ENCODE measurements around the gene CYFIP2.

Gene CYFIP2

DNA sequence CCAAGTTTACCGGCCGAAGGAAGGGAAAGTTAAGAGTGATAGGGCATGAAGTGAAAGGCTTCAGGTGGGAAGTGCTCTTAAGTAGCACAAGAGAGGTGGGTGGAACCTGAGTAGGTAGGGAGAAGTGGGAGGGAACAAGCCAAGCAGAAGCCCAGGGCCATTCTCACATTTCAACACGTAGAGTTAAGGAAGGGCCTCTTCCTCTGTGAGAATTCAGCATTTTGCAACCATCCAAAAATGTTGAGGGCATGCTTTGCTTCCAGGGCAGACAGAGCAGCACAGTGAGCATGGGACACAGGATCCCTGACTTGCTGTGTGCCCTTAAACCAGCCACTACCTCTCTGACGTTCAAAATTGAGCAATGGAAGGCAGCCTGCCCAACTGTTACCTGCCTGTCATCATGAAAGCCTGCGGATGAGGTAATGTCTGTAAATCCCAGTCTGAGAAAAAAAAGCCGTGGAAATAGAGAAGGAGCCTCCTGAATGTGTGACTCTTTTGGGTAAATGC is 3.3 kb downstream of the CYFIP2 start:
- Histone ChIP-seq H3K9me3 (ENCODE audit: control insufficient read depth, insufficient read depth, low read length) (no peaks in the 10 kb centered on the region), H3K36me3 (ENCODE audit: insufficient read depth, low read length) (0 out of 2 replicates have a peak, but pooled peaks cover 3% of the 10 kb centered on the region), H3K4me1 (ENCODE audit: insufficient read depth, low read length) (peaks cover 25% of the 10 kb centered on the region), H3K9ac (ENCODE audit: low read depth, low read length) (no peak overlapping the region)

DNA sequence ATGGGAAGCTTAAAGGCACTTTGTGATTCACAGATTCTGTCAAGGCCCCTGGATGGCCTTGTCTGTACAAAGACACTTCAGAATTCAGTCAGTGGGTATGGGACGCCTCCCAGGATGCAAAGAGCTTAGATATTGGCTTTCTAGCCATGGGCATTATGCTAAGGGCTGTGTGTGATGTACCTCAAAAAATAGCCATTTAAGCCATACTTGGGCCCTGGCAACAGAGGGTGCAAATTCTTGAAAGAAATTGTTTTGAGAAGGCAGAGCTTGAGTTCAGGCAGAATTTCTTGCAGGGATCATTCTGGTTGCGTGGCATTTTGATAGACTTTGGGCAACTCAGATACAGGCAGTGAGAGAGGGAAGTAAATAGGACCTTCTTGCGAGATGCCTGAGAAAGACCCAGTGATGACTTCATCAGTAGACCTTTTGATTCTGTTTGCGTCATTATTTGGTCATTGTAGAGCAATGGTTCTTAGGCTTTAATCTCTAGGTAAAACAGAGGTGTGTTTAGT is 3.9 kb downstream of the CYFIP2 start:
- Histone ChIP-seq H3K4me1 (ENCODE audit: insufficient read depth, low read length) (peaks cover 25% of the 10 kb centered on the region), H3K9ac (ENCODE audit: low read depth, low read length) (no peak overlapping the region), H3K36me3 (ENCODE audit: insufficient read depth, low read length) (0 out of 2 replicates have a peak, but pooled peaks cover 3% of the 10 kb centered on the region), H3K9me3 (ENCODE audit: control insufficient read depth, insufficient read depth, low read length) (no peaks in the 10 kb centered on the region)

DNA sequence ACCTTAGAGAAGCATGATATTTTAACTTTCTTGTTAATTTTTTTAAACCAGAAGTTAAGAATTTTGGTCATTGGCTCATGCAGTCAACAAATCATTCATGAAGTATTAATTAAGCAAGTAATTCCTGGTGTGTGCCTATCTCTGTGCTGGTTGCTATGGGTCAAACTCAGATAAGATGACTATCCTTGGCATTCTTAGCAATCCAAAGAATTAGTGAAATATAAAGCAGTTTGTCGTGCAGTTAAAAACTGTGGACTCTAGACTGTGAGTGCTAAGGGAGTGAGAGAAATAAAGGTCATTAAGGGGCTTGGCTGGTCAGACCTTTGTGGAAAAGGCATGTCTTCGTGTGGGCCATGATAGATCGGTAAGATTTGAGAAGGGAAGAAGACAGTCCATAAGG is 4.8 kb downstream of the CYFIP2 start:
- Histone ChIP-seq H3K36me3 (ENCODE audit: insufficient read depth, low read length) (0 out of 2 replicates have a peak, but pooled peaks cover 3% of the 10 kb centered on the region), H3K9ac (ENCODE audit: low read depth, low read length) (no peak overlapping the region), H3K4me1 (ENCODE audit: insufficient read depth, low read length) (peaks cover 25% of the 10 kb centered on the region), H3K9me3 (ENCODE audit: control insufficient read depth, insufficient read depth, low read length) (no peaks in the 10 kb centered on the region)

DNA sequence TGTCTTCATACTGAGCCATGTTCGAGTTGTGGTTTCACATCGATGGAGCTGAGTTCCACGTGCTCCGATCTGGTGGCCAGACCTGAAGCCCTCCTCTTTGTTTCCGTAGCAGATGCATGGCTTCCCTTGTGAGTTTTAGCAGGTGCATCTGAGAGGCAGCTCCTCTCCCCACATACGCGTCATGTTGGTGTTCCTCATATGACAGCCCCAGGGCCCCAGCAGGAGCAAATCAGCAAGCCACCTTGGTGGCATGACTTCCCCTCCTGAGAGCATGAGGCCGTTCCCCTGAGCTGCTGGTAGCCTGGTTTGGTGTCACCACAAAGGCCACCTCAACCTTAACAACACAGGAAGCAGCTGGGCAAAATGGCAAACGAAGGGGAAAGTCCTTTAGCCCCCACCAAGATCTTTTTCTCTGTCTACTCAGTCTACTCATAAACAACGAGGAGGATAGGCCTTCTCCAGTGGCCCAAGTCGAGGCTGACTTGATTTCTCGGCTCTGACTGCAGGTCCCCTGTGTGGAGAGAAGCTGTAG is 5.9 kb downstream of the CYFIP2 start:
- H3K4me1 ChIP-seq (ENCODE audit: insufficient read depth, low read length): peaks cover 25% of the 10 kb centered on the region
- H3K36me3 ChIP-seq (ENCODE audit: insufficient read depth, low read length): 0 out of 2 replicates have a peak, but pooled peaks cover 3% of the 10 kb centered on the region
- no peaks in the 10 kb centered on the region for H3K9me3 ChIP-seq (ENCODE audit: control insufficient read depth, insufficient read depth, low read length)
- H3K9ac ChIP-seq (ENCODE audit: low read depth, low read length): no peak overlapping the region

DNA sequence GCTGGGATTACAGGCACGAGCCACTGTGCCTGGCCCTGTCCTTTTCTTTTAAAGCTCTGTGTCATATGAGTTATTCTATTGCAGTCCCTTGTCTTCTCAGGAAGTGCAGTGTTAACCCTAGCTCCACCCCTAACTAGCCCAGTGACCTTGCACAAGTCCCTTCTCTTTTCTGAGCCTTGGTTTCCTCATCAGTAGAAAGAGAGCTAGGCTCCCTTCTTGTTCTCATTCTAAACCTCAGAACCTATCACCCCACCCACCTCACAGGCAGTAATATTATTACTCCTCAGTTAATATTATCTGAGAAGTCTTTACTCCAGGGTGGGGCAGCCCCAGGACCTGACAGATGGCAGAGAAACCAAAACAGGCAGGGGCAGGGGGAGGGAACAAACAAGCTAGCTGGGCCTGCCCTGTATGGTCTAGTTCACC is 7.2 kb downstream of the CYFIP2 start:
- H3K36me3 ChIP-seq (ENCODE audit: insufficient read depth, low read length): 0 out of 2 replicates have a peak, but pooled peaks cover 3% of the 10 kb centered on the region
- H3K4me1 ChIP-seq (ENCODE audit: insufficient read depth, low read length): peaks cover 13% of the 10 kb centered on the region
- H3K9me3 ChIP-seq (ENCODE audit: control insufficient read depth, insufficient read depth, low read length): no peaks in the 10 kb centered on the region
- no peak overlapping the region for H3K9ac ChIP-seq (ENCODE audit: low read depth, low read length)

DNA sequence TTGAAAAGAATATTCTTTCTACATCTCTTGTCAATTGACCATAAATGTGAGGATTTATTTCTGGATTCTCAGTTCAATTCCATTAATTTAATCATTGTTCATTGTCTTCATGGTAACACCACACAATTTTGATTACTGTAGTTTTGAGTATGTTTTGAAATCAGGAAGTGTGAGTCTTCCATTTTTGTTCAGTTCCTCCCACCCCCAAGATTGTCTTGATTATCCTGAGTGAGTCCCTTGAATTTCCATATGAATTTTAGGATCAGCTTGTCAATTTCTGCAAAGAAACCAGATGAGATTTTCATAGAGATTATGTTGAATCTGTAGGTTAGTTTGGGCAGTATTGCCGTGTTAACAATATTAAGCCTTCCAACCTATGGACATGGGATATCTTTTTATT is 9.5 kb downstream of the CYFIP2 start:
- no peaks in the 10 kb centered on the region for H3K9me3 ChIP-seq (ENCODE audit: control insufficient read depth, insufficient read depth, low read length)
- H3K9ac ChIP-seq (ENCODE audit: low read depth, low read length): no peak overlapping the region
- no peaks in the 10 kb centered on the region for H3K4me1 ChIP-seq (ENCODE audit: insufficient read depth, low read length)
- H3K36me3 ChIP-seq (ENCODE audit: insufficient read depth, low read length): 0 out of 2 replicates have a peak, but pooled peaks cover 3% of the 10 kb centered on the region

DNA sequence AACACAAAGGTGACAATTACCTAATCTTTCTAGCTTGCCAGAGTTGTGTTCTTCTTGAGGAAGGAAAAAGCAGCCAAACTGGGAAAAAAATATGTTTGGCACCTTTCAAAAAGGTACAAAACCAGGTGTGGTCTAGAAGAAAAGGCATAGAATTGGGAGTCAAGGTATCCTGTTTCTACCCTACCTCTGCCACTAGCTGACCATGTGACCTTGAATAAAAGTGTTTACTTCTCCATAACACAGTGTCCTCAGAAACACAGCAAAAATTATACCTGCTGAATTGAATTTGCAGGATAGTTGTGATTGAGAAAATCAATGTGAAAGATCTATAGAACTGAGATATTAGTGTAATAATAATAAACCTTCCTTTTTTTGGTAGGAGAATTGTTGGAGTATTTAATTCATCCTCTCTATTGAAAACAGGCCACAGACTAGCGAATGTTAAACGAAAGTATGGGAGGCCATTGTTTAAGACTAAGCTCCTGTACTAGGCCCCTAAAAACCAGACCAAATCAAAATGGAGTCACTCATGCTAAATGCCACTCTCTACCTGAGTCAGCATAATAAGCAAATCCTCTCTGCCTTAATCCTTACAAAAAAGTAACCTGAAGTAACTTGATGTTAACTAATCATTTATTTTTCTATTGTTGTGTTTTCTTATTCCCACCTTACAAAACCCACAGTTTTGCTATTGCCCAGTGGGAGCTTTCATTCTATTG is 12.6 kb downstream of the CYFIP2 start:
- no peaks in the 10 kb centered on the region for H3K9me3 ChIP-seq (ENCODE audit: control insufficient read depth, insufficient read depth, low read length)
- H3K9ac ChIP-seq (ENCODE audit: low read depth, low read length): no peak overlapping the region
- no peaks in the 10 kb centered on the region for H3K4me1 ChIP-seq (ENCODE audit: insufficient read depth, low read length)
- H3K36me3 ChIP-seq (ENCODE audit: insufficient read depth, low read length): no peaks in the 10 kb centered on the region

DNA sequence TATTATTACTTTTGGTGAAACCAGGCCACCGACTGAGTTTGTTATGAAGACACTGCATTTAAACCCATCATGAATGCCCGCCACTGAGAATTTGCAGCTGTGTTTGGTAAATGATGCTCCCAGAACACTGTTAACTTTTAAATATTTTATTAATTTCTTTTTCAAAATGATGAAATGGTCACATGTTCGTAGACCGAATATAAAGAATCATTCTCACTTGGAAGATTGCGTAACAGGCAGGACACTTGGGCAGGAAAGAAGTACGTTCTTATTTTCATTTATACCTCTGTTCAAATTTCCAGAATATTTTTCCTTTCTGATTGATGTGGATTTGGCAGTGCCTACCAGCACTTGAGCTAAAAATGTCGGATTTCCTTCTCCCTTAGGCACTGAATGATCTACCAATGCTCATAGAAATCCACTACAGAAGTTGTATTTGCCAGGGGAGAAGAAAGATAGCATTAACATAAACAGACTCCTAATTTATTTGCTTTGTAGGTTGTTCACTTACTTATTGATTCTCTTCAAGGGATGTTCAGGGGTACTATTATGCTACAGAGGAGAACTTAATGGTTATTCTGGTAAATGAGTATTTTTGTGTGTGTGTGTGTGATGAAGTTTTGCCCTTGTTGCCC is 13.8 kb downstream of the CYFIP2 start:
- Histone ChIP-seq H3K9ac (ENCODE audit: low read depth, low read length) (no peak overlapping the region), H3K4me1 (ENCODE audit: insufficient read depth, low read length) (no peaks in the 10 kb centered on the region), H3K9me3 (ENCODE audit: control insufficient read depth, insufficient read depth, low read length) (no peaks in the 10 kb centered on the region), H3K36me3 (ENCODE audit: insufficient read depth, low read length) (no peaks in the 10 kb centered on the region)

DNA sequence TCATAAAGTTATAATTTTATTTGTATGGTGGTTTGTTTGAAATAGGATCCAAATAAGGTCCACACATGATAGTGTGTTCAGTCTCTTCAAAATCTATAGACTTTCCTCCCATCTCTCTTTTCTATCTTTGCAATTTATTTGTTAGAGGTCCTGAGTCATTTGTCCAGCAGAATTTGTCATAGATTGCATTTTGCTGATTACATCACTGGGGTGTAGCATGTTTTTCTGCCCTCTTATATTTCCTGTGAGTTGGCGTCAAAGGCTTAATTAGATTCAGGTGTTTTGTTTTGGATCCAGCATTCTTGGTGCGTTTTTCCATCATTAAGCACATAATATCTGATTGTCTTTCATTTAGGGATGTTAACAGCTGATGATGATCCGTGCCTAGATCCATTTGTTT is 15.0 kb downstream of the CYFIP2 start:
- no peaks in the 10 kb centered on the region for H3K36me3 ChIP-seq (ENCODE audit: insufficient read depth, low read length)
- H3K9me3 ChIP-seq (ENCODE audit: control insufficient read depth, insufficient read depth, low read length): no peaks in the 10 kb centered on the region
- H3K9ac ChIP-seq (ENCODE audit: low read depth, low read length): no peak overlapping the region
- H3K4me1 ChIP-seq (ENCODE audit: insufficient read depth, low read length): no peaks in the 10 kb centered on the region

DNA sequence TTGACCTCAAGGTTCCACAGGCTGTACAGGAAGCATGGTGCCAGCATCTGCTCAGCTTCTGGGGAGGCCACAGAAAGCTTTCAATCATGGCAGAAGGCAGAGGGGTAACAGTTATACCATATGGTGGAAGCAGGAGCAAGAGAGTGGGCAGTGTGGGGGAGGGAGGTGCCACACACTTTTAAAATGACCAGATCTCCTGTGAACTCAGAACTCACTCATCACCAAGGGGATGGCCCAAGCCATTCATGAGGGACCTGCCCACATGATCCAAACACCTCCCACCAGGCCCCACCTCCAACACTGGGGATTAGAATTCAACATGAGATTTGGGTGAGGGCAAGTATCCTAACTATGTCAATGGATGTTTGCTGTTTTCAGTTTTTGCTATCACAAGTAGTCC is 16.2 kb downstream of the CYFIP2 start:
- H3K36me3 ChIP-seq (ENCODE audit: insufficient read depth, low read length): peaks cover 5% of the 10 kb centered on the region; the same call in 1 of the 2 replicates
- H3K9ac ChIP-seq (ENCODE audit: low read depth, low read length): no peak overlapping the region
- H3K9me3 ChIP-seq (ENCODE audit: control insufficient read depth, insufficient read depth, low read length): no peaks in the 10 kb centered on the region
- no peaks in the 10 kb centered on the region for H3K4me1 ChIP-seq (ENCODE audit: insufficient read depth, low read length)

DNA sequence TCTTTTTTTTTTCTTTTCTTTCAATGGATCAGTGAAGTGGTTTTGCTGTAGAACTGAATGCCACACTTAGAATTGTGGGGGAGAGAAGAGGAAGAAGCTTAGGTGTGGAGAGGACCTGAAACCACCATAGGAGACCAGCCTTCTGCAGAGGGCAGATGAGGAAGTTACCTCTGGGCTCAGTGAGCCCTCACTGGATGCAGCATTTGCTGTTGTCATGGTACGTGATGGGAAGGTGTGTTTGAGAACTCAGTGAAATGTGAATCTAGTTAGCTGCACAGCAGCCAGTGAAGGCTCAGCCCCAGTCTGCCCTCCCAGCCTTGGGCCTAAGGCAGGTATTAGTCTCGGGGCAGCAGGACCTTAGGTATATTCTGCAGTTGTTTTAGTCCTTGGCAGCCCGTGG is 17.5 kb downstream of the CYFIP2 start:
- Histone ChIP-seq H3K9ac (ENCODE audit: low read depth, low read length) (no peak overlapping the region), H3K9me3 (ENCODE audit: control insufficient read depth, insufficient read depth, low read length) (no peaks in the 10 kb centered on the region), H3K4me1 (ENCODE audit: insufficient read depth, low read length) (no peaks in the 10 kb centered on the region), H3K36me3 (ENCODE audit: insufficient read depth, low read length) (peaks cover 11% of the 10 kb centered on the region; the same call in 1 of the 2 replicates)

DNA sequence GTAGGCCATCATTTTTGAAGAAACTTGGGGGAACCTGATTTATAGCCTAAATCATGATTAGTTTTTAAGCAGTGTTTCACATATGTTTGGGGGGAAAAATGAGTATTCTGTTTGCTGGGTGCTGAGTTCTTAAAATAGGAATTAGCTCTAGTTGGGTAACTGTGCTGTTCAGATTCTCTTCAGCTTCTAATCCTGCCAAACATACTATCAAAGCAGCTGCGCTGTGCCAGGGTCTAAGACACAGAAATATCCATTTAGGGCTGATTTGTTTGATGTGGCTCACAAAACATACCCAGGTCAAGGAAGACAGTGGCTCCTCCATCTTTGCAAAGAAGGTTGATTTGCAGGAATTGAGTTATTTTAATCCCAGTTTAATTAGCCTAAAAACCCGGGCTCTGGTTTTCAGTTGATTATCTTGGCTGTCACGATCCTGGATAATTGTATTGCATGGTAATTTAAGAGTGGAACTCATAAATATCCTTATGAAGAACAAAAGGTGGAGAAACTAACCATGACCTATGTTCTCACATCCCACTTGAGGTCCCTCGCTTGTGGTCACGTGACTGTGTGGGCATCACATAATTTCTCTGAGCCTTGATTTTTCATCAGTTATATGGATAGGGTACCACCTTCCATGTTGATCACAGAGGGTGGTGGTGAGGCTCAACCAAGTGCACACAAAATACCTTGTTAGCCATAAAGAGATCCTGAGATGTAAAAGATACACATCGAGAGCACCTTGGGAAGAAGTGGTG is 18.7 kb downstream of the CYFIP2 start:
- no peaks in the 10 kb centered on the region for H3K9me3 ChIP-seq (ENCODE audit: control insufficient read depth, insufficient read depth, low read length)
- H3K4me1 ChIP-seq (ENCODE audit: insufficient read depth, low read length): no peaks in the 10 kb centered on the region
- no peak overlapping the region for H3K9ac ChIP-seq (ENCODE audit: low read depth, low read length)
- H3K36me3 ChIP-seq (ENCODE audit: insufficient read depth, low read length): peaks cover 11% of the 10 kb centered on the region; the same call in 1 of the 2 replicates

DNA sequence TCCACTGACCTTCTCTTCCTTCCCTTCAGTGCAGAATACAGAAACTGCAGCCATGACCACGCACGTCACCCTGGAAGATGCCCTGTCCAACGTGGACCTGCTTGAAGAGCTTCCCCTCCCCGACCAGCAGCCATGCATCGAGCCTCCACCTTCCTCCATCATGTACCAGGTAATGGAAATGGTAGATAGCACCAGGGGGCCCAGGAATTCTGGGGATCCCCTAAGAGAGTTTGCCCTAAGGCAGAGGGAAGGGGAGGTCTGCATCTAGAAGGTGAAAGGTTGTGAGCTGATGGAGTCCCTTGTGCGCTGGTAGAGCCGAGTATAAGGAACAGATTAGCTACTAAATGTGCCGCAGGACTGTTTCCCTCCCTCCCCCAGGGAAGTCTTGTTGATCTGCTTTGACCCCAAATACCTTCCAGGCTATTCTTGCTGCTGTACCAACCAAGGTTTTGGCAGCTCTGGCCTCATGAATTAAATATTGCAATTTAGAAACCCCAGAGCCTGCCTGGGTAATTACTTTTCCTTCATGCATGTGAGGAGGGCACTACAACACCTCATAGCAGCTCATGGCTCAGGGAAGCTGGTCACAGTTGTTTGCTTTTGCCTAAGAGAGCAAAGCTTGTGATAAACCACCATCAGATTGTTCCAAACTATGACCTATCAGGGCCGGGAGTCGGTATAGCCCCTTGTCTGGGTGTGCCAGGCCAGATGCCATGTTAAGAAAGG is 19.6 kb downstream of the CYFIP2 start:
- H3K9ac ChIP-seq (ENCODE audit: low read depth, low read length): no peak overlapping the region
- H3K36me3 ChIP-seq (ENCODE audit: insufficient read depth, low read length): peaks cover 11% of the 10 kb centered on the region; the same call in 1 of the 2 replicates
- no peaks in the 10 kb centered on the region for H3K9me3 ChIP-seq (ENCODE audit: control insufficient read depth, insufficient read depth, low read length)
- no peaks in the 10 kb centered on the region for H3K4me1 ChIP-seq (ENCODE audit: insufficient read depth, low read length)
